ENCODE measurements around the gene LTK.

LTK gene

DNA sequence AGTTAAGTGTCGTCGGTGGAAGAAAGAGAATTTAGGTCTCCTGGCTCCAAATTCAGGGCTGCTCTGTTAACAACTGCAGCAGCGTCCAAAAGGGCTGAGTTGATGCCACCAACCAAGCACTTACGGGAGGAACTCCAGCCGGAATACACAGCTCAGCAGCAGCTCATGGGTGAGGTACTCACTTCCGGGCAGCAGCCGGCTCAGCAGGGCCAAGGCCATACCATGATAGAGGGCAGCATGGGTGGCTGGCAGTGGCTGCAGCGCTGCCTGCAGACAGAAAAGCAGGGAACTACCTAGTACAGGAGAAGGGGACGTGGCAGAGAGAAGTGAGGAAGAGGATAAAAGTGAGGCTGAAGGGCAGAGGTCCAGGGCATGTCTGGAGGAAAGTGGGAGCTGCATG is 8.0 kb upstream of the LTK start:
- no peaks in the 10 kb centered on the region for H3K9me3 ChIP-seq (ENCODE audit: insufficient read depth, low read length)
- H3K27me3 ChIP-seq (ENCODE audit: low read depth, low read length): no peaks in the 10 kb centered on the region
- H3K36me3 ChIP-seq (replicated peaks; ENCODE audit: low read depth, low read length): peaks cover 15% of the 10 kb centered on the region
- no peak overlapping the region for H2AFZ ChIP-seq (ENCODE audit: low read depth, low read length)
- no peak overlapping the region for H3K4me3 ChIP-seq (ENCODE audit: low read length)
- TF ChIP-seq, protein P1, sequence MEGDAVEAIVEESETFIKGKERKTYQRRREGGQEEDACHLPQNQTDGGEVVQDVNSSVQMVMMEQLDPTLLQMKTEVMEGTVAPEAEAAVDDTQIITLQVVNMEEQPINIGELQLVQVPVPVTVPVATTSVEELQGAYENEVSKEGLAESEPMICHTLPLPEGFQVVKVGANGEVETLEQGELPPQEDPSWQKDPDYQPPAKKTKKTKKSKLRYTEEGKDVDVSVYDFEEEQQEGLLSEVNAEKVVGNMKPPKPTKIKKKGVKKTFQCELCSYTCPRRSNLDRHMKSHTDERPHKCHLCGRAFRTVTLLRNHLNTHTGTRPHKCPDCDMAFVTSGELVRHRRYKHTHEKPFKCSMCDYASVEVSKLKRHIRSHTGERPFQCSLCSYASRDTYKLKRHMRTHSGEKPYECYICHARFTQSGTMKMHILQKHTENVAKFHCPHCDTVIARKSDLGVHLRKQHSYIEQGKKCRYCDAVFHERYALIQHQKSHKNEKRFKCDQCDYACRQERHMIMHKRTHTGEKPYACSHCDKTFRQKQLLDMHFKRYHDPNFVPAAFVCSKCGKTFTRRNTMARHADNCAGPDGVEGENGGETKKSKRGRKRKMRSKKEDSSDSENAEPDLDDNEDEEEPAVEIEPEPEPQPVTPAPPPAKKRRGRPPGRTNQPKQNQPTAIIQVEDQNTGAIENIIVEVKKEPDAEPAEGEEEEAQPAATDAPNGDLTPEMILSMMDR (IDR thresholded peaks at IDR 0.05; ENCODE audit: low read depth, low read length): no peak
- no peak for TF ChIP-seq EZH2phosphoT487 (IDR thresholded peaks at IDR 0.05; ENCODE audit: low read depth)
- H3K79me2 ChIP-seq (ENCODE audit: low read length): no peaks in the 10 kb centered on the region
- no peaks in the 10 kb centered on the region for H4K20me1 ChIP-seq (ENCODE audit: insufficient read depth, low read length)
- no peak overlapping the region for H3K27ac ChIP-seq (ENCODE audit: low read length)
- H3K4me2 ChIP-seq (ENCODE audit: low read length): no peak overlapping the region
- H3K9ac ChIP-seq (ENCODE audit: low read length): no peak overlapping the region
- no peaks in the 10 kb centered on the region for H3K4me1 ChIP-seq (ENCODE audit: low read length)

DNA sequence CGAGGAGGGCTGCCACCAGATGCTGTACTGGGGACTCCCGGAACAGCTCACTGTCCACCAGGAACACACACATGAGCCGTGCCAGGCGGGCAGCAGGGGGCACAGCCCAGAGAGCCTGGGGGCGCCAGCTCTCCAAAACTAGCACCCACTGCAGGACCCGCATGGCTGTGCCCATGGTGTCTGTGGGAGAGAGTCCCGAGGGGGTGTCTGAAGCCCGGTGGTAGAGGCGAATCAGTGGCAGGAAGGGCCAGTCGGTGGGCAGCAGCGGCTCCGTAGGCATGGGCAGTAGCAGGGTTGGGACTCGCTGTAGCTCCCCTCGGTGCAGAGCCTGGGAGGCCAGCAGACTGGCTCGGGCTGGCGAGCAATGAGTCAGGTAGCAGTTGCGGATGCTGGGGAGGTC is 7.0 kb upstream of the LTK start:
- Histone ChIP-seq H3K4me2 (ENCODE audit: low read length) (no peak overlapping the region), H3K4me1 (ENCODE audit: low read length) (no peaks in the 10 kb centered on the region), H3K27me3 (ENCODE audit: low read depth, low read length) (no peaks in the 10 kb centered on the region), H3K4me3 (ENCODE audit: low read length) (no peak overlapping the region), H3K9ac (ENCODE audit: low read length) (no peak overlapping the region), H3K79me2 (ENCODE audit: low read length) (no peaks in the 10 kb centered on the region), H4K20me1 (ENCODE audit: insufficient read depth, low read length) (no peaks in the 10 kb centered on the region), H3K27ac (ENCODE audit: low read length) (no peak overlapping the region), H3K9me3 (ENCODE audit: insufficient read depth, low read length) (no peaks in the 10 kb centered on the region), H2AFZ (ENCODE audit: low read depth, low read length) (no peak overlapping the region), H3K36me3 (replicated peaks; ENCODE audit: low read depth, low read length) (peaks cover 10% of the 10 kb centered on the region)
- no peak for TF ChIP-seq EZH2phosphoT487 (IDR thresholded peaks at IDR 0.05; ENCODE audit: low read depth)
- TF ChIP-seq, protein P1 (IDR thresholded peaks at IDR 0.05; ENCODE audit: low read depth, low read length): no peak

- H3K9me3 ChIP-seq (ENCODE audit: insufficient read depth, low read length): no peaks in the 10 kb centered on the region
- no peak overlapping the region for H2AFZ ChIP-seq (ENCODE audit: low read depth, low read length)
- H3K9ac ChIP-seq (ENCODE audit: low read length): no peak overlapping the region
- TF ChIP-seq EZH2phosphoT487 (IDR thresholded peaks at IDR 0.05; ENCODE audit: low read depth): no peak
- TF ChIP-seq, protein P1 (IDR thresholded peaks at IDR 0.05; ENCODE audit: low read depth, low read length): no peak
- peaks cover 7% of the 10 kb centered on the region for H3K36me3 ChIP-seq (replicated peaks; ENCODE audit: low read depth, low read length)
- H3K4me3 ChIP-seq (ENCODE audit: low read length): no peak overlapping the region
- H4K20me1 ChIP-seq (ENCODE audit: insufficient read depth, low read length): no peaks in the 10 kb centered on the region
- H3K4me1 ChIP-seq (ENCODE audit: low read length): no peaks in the 10 kb centered on the region
- H3K27me3 ChIP-seq (ENCODE audit: low read depth, low read length): no peaks in the 10 kb centered on the region
- H3K4me2 ChIP-seq (ENCODE audit: low read length): no peak overlapping the region
- H3K79me2 ChIP-seq (ENCODE audit: low read length): no peaks in the 10 kb centered on the region
- no peak overlapping the region for H3K27ac ChIP-seq (ENCODE audit: low read length)
Observed at GRCh38 chr15:41517895-41518449, 4.3 kb upstream of the LTK start.

DNA sequence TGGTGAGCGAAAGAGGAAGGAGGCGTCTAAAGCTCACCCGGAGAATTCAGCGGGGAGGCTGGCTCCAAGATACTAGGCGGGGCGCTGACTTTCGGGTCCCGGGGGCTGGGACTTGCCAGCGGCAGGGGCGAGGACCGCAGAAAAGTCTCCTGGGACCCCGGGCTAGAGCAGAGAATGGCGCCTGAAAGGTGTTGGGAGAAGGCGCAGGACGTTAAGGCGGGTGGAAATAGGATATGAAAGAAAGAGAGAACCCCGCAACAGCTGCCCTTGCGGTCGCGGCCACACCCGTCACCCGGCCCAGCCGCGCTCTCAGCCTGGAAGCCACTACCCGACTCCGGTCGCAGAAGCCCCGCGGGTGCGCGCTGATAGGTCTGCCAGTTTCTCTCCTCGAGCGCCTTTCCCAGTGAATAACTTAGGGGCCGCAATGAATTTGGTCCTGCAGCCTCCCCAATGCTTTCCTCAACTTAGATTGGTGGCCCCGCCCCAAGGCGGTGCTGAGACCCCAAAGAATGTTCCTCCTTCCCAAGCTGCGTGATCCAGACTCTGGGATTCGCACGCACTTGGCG is 604 bp downstream of the LTK start:
- Histone ChIP-seq H3K9ac (ENCODE audit: low read length) (no peak overlapping the region), H3K4me3 (ENCODE audit: low read length) (peak overlapping the region; percentile 53)

More for the DNA sequence above, 604 bp downstream of the LTK start:
- H3K27ac ChIP-seq (ENCODE audit: low read length): no peak overlapping the region
- H2AFZ ChIP-seq (ENCODE audit: low read depth, low read length): no peak overlapping the region
- H3K79me2 ChIP-seq (ENCODE audit: low read length): no peaks in the 10 kb centered on the region
- no peaks in the 10 kb centered on the region for H4K20me1 ChIP-seq (ENCODE audit: insufficient read depth, low read length)
- peak overlapping the region; percentile 57 for H3K4me2 ChIP-seq (ENCODE audit: low read length)
- peaks cover 2% of the 10 kb centered on the region for H3K36me3 ChIP-seq (replicated peaks; ENCODE audit: low read depth, low read length)
- no peaks in the 10 kb centered on the region for H3K27me3 ChIP-seq (ENCODE audit: low read depth, low read length)
- TF ChIP-seq, protein P1 (IDR thresholded peaks at IDR 0.05; ENCODE audit: low read depth, low read length): no peak
- TF ChIP-seq EZH2phosphoT487 (IDR thresholded peaks at IDR 0.05; ENCODE audit: low read depth): no peak
- H3K9me3 ChIP-seq (ENCODE audit: insufficient read depth, low read length): no peaks in the 10 kb centered on the region
- peaks cover 2% of the 10 kb centered on the region; the same call in 1 of the 2 replicates for H3K4me1 ChIP-seq (ENCODE audit: low read length)
